GM12892 (cell line): Measurements from ENCODE around the gene DAGLA.

ENCODE experiments used
- POLR2A ChIP-seq: IDR thresholded peaks from 2 replicates; pipeline ENCODE4 v1.6.1; 2011; ENCODE audit warnings: low read depth, low read length, control low read depth
- TAF1 ChIP-seq: IDR thresholded peaks from 2 replicates; pipeline ENCODE4 v1.6.1; 2011; ENCODE audit warnings: low read depth, mild to moderate bottlenecking, control low read depth, low read length, borderline replicate concordance

DNA sequence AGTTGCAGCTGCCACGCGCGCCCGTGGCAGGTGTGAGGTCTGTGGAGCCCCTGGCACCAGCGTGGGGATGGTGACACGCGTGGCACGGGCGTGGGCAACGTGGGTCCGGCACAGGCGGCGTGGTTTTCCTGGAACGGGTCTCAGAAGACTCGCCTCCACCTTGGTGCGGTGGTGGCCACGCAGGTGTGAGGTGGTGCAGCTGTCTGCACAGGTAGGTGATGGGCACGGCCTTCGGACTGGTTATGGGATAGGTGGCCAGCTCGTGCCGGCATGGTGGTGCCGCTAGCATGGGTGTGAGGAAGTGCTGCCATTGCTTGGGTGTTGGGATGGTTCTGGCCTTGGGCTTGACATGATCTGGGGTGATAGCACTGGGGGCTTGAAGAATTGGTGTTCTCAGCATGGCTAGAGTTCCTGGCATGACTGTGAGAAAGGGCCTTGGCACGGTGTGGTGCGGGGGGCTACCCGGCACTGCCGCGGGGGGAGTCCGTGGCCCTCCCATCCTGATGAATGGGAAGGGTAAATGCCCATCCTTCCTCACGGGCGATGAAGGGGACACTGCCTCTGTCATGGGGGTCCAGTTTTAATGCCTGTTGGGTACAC is 531 bp downstream of the DAGLA start:
- no peak for TF ChIP-seq TAF1
- no peak for TF ChIP-seq POLR2A
